GM04503 (cell line): ENCODE data around the gene STX2.
A peak's percentile ranks its signal among the peaks of the same experiment; 100 is the strongest.
"Not testable (repeated sequence)": the region's sequence is repeated elsewhere in the genome, so short reads cannot be mapped to it uniquely, and the experiment has no call there.

ENCODE experiments used
- DNase-seq: peaks from one replicate; pipeline ENCODE4 v3.0.0-alpha.2; 2012; ENCODE audit warnings: low read depth

STX2 gene

GRCh38 chr12:130799051-130799450 is 40.0 kb downstream of the STX2 start:
- no peak for DNase-seq

GRCh38 chr12:130796985-130797686 is 41.9 kb downstream of the STX2 start:
- no peak for DNase-seq

GRCh38 chr12:130795906-130796305 is 43.1 kb downstream of the STX2 start:
- no peak for DNase-seq

GRCh38 chr12:130793554-130793849 is 45.5 kb downstream of the STX2 start:
- no peak for DNase-seq

GRCh38 chr12:130792821-130793553 is 46.1 kb downstream of the STX2 start:
- DNase-seq: no peak

GRCh38 chr12:130791629-130792028 is 47.4 kb downstream of the STX2 start:
- no peak for DNase-seq

GRCh38 chr12:130788515-130788914 is 50.5 kb downstream of the STX2 start:
- no peak for DNase-seq

- no peak for DNase-seq
Observed at GRCh38 chr12:130787445-130788410, 51.3 kb downstream of the STX2 start.

- no peak for DNase-seq
Observed at GRCh38 chr12:130787041-130787440, 52.0 kb downstream of the STX2 start.

- no peak for DNase-seq
Observed at GRCh38 chr12:130783110-130783715, 55.8 kb downstream of the STX2 start.

GRCh38 chr12:130782245-130782644 is 56.8 kb downstream of the STX2 start:
- not testable (repeated sequence) for DNase-seq

- DNase-seq: no peak
Observed at GRCh38 chr12:130780880-130781575, 58.0 kb downstream of the STX2 start.

- no peak for DNase-seq
Observed at GRCh38 chr12:130780325-130780724, 58.7 kb downstream of the STX2 start.

GRCh38 chr12:130778776-130779175 is 60.3 kb downstream of the STX2 start:
- no peak for DNase-seq

GRCh38 chr12:130776857-130777339 is 62.2 kb downstream of the STX2 start:
- DNase-seq: no peak

- DNase-seq: peak; percentile 31
Observed at GRCh38 chr12:130775953-130776856, 62.8 kb downstream of the STX2 start.

GRCh38 chr12:130770413-130771028 is 68.5 kb downstream of the STX2 start:
- DNase-seq: no peak

- no peak for DNase-seq
Observed at GRCh38 chr12:130768120-130768519, 70.9 kb downstream of the STX2 start.

GRCh38 chr12:130766470-130766869 is 72.6 kb downstream of the STX2 start:
- no peak for DNase-seq

- DNase-seq: no peak
Observed at GRCh38 chr12:130765186-130765659, 73.8 kb downstream of the STX2 start.
